GM19099 (cell line): ENCODE results near the gene NAMPT.

Experiments used
- POLR2A ChIP-seq: IDR thresholded peaks from 3 replicates; pipeline ENCODE4 v1.6.1; 2011; ENCODE audit warnings: low read depth; ENCODE audit not compliant: insufficient read length; ENCODE audit errors: extremely low read depth

The NAMPT gene

DNA sequence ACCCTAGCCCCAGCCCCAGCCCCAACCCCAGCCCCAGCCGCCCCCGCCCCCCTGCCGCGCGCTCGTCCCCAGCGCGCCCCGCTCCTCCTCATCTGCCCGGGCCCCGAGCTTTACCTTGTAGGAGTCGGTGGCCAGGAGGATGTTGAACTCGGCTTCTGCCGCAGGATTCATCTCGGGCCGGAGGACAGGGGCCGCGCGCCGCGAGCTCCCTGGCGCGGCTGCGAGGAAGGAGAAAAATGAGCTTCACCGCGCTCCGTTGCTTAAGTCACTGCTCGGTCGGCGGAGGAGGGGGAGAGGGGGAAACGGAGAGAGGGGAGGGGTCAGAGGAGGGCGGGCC, at the start of gene NAMPT:
TSS of gene NAMPT (minus strand) at position 270 of the 337 bp plus-strand sequence. CDS start at position 171, 99 bp downstream.
- TF ChIP-seq POLR2A = peak; percentile 89

GRCh38 chr7:106332201-106332600, 47.4 kb upstream of the NAMPT start:
- no peak for TF ChIP-seq POLR2A

GRCh38 chr7:106331441-106332175, 46.8 kb upstream of the NAMPT start:
- TF ChIP-seq POLR2A = no peak

DNA sequence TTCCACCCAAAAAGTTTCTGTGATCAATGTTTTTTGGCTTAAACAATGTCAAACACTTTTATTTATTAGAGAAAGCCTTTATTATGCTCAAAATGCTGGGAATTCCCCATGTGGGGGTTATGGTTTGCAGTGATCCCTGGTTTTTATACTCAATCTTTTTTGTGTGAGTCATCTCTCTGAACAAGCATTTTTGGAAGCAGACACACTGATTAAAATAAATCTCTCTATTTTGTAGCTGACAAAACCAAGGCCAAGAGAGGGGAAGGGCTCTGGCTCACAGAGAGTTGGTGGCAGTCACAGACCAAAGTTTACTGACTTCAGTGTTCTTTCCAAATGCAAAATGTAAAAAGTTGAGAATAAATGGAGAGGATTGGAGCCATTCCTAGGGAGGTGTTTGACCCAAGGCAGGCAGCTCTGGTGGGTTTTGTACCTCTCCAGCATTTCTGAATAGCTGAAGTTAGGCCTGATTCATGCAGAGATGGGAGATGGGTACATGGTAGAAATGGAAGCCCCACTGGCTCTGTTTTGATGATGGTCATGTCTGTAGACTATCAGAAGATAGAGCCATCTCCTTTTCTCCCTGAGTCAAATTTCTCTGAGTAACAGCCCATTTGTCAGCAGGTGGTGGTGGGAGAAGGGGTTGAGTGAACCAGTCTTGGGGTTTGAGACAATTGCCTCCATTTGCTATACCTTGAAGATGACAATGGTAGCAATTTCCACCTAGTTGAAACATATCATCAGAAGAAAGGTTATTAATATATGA, 45.4 kb upstream of the NAMPT start:
- no peak for TF ChIP-seq POLR2A

GRCh38 chr7:106329408-106329807, 44.6 kb upstream of the NAMPT start:
- TF ChIP-seq POLR2A = no peak

GRCh38 chr7:106327538-106328481, 43.0 kb upstream of the NAMPT start:
- TF ChIP-seq POLR2A = no peak

DNA sequence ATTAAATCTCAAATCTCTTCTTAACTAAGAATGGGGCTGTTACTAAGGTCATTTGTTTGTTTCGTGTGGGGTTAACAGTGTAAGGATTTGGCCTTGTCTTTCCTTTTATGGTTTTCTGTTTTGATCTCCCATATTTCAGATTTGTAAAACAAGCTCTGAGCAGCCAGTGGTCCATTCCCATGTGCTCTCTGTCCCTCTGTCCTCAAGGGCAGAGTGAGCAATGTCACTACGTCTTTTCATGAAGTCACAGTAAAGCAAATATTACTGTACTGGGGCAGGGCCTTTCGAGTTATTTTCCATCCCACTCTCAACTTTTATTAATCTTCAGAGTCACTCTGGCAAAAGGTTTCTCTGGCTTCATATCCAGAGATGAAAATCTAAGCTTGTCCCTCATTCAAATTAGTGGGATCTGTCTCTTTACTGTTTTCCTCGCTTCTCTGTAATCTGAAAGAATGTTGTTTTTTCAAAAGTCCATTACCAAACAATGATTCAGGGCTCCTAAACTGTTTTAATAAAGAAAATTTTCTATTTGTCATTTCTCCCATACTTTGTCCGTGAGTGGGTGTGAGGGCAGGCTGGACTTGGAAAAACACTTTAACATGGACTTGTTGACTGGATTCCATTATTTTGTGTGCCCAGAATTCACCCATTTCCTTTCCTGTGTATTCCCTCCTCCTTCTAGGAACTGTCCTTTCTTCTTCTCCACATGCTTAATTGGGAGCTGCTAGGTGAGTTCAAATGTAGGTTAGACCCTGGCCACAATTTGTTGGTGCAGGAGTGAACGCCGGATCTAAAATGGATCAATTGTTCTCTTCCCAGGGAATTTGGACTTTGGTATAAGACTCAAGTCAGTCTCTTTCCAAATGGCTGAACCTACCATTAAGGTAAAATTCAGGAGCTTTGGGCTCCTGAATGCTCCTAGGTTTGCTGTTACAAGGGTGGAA, 42.1 kb upstream of the NAMPT start:
- no peak for TF ChIP-seq POLR2A

DNA sequence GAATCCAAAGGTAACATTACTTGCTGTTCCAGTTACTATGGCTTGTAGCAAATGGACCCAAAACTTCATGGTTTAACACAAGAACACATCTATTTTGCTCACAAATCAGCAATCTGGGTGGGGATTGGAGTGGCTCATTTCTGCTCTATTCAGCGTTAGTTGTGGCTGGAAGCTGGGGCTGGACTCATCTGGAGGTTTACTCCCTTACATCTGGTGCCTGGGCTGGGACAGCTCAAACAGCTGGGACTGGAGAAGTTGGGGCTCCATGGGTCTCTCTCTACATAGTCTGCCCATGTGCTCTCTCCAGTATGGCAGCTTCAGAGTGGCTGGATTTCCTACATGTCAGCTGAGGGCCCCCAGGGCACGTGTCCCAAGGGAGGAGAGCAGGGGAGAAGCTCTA, 33.7 kb upstream of the NAMPT start:
- no peak for TF ChIP-seq POLR2A

DNA sequence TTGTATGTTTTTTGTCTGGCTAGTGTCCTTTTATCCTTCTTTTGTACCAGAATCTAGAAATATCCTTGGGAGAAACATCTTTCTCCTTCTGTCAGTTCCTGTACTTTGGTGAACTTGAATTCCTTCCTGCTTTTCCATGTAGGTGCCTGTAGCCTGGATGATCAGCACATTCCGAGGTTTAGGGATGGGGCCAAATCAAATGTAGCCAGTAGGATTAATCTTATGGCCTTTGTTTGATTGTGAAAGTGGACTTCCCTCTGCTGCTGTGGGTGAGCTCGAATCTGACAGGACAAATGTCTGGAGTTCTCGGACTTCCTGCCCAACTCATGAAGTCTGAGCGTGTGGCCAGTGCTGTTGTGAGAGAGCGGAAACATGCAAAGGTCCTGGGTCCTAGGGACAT, 33.2 kb upstream of the NAMPT start:
- no peak for TF ChIP-seq POLR2A

GRCh38 chr7:106316947-106317346, 32.2 kb upstream of the NAMPT start:
- TF ChIP-seq POLR2A = no peak

- TF ChIP-seq POLR2A = no peak
Measured at GRCh38 chr7:106314875-106315274, 30.1 kb upstream of the NAMPT start.

DNA sequence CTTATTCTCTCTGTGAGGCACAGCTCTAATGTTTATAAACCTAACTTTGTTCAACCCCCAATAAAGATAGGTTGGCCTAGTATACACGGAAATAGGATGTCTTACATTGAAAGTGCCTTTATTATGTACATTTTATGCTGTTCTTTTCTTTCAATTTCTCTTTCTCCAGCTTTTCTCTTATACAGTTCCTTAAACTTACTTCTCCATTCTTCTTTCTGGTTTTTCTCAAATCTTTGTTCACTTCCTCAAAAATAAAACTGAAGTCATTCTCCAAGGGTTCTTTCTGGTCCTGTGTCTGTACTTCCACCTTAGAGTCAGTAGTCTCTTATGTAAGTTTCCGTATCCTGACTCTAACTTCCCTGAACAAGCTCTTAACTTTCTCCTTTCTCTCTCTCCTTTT, 29.2 kb upstream of the NAMPT start:
- no peak for TF ChIP-seq POLR2A

GRCh38 chr7:106313456-106313901, 28.7 kb upstream of the NAMPT start:
- TF ChIP-seq POLR2A = no peak

- TF ChIP-seq POLR2A = no peak
Measured at GRCh38 chr7:106312906-106313305, 28.1 kb upstream of the NAMPT start.
